ENCODE data around the gene TBX3.
A peak's percentile ranks its signal among the peaks of the same experiment; 100 is the strongest.
"Not testable (repeated sequence)": the region's sequence is repeated elsewhere in the genome, so short reads cannot be mapped to it uniquely, and the experiment has no call there.

TBX3 gene

GRCh38 chr12:114684098-114684869 is at the start of gene TBX3:
TSS of gene TBX3 (minus strand) at chr12:114684175. CDS start at chr12:114683200, 975 bp downstream.
- DNase-seq (ENCODE audit: low spot score) = peak; percentile 61

DNA sequence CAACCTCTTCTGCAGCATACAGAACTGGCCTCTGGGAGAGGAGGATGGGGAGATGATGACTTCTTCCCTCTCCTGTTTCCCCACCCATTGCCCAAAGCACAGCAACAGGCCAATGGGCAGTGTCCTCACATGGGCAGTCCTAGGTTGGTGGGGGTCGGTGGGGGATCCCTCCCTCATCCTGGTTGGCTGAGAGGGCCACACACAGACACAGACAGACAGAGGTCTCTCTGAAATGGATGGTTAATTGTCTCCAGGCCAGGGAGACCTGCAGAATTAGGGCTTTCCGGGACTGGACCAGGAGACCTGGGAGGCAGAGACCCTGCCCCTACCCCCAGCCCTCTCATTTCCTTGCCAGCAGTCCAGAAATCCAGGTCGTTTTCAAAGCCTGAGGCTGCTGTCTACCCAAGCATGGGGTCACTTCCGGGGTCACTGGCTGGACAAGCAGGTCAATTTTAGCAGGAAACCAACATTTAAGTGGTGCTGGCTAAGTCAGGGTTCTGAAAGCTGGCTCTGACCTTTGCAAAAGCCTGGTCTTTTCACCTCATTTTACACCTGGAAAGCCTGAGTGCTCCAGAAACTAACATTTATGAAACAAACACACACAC is 48.6 kb upstream of the TBX3 start:
- no peak for DNase-seq (ENCODE audit: low spot score)

DNA sequence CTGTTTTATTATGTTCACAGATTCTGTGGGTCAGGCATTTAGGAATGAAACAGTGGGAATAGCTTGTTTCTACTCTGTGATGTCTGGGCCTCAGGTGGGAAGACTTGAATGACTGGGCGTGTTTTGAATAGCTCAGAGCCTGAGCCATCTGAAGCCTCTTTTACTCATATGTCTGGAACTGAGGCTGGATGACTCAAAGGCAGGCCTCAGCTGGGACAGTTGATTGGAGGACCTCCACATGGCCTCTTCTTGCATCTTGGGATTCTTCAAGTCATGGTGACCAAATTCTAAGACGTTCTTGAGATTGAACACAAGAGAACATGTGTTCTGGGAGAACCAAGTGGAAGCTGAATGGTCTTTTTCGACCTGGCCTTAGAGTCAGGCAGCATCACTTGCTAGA is 45.8 kb upstream of the TBX3 start:
- DNase-seq (ENCODE audit: low spot score) = no peak

DNA sequence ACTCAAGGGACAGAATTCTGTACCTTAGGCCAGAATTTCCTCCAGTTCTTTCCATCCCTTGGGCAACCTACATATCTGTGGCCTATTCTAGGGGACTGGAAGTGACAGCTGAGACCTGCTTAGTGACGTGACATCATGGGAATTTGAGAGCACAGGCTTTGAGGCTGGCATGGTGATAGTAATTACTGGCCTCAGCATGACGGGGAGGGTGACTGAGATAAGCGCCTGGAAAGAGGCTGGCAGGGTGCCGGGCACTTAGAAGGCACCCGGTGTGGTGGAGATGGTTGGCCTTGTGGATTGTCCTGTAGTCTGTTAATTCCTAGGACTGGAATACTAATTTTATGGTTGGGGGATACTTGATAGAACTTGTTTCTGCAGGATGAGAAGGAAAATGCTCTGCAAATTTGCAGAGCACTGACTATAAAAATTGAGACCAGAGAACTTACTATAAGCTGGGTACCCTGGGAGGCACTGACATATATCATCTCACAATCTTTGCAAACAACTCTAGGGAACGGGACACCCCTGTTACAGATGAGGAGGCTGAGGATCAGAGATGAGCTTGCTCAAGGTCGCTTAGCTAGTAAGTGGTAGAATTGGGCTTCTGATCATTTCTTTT is 42.2 kb upstream of the TBX3 start:
- DNase-seq (ENCODE audit: low spot score) = no peak

DNA sequence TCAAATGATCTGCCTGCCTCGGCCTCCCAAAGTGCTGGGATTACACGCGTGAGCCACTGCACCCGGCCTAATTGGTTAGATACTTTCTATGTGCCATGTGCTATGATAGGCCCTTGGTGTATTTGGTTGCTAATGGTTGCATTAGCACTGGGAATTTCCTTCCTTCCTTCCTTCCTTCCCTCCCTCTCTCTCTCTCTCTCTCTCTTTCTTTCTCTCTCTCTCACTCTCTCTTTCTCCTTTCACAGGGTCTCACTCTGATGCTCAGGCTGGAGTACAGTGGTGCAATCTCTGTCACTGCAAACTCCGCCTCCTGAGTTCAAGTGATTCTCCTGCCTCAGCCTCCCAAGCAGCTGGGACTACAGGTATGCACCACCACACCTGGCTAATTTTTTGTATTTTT is 38.2 kb upstream of the TBX3 start:
- DNase-seq (ENCODE audit: low spot score) = not testable (repeated sequence)

DNA sequence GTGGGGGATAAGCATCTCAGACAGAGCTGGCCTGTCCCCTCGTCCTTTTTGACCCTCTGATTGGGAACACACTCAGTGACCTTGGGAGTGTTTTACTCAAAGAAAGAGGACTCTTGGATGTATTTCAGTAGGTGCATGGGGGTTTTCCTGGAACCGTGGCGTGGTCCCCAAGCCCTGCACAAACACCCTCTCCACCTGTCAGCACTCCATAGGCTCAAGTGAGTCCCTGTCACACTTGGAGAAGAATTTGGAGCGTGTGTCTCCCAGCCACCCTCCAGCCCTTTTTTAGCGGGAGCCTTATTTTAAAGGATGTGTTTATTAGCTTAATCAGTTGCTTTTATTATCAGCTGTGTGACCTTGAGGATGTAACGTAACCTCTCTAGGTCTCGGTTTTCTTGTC is 37.3 kb upstream of the TBX3 start:
- DNase-seq (ENCODE audit: low spot score) = no peak

DNA sequence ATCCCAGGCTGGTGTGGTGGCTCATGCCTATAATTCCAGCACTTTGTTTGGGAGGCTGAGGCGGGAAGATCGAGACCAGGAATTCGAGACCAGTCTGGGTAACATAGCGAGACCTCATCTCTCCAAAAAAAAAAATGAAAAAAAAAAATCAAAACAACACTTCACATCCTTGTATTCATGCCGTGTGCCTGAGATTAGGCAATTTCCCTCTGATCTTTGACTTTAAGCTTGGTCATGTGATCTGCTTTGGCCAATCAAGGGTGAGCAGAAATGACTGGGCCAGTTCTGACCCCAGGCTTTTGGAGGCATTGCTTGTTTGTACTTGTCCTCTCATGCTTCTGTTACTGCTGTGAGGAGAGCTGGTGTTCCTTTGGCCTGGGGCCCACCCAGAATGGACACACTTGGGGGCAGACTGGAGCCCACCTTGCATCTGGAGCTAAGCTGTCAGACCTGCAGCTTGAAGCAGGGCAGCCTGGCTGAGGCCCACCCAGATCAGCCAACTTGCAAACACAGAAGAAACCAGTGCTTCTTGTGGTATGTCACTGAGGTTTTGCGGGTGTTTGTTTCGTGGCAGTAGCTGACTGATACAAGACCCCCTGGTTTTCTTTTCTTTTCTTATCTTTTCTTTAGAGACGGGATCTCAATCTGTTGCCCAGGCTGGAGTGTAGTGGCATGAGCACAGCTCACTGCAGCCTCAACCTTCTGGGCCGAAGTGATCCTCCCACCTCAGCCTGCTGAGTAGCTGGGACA is 29.7 kb upstream of the TBX3 start:
- no peak for DNase-seq (ENCODE audit: low spot score)

DNA sequence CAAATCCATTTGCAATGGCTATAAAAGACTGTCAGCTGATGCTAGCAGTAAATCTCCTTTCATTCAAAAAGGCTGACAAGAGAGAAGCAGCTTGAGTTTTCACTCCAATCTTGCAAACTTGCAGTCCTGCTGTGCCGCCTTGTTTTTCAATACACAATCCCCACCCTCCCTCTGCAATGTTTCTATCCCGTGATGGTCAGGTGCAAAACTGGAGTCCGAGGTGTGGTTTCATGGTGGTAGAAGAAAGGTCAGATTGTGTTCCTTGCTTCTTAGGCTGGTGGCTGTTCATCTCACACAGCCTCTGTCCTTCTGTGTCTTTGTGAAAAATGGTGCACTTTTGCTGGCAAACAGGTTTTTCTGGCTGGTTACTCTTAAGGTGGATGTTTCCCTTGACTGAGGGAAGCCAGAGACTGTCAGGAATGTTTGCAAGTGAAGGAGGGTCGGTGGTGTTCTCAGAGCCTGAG is 27.7 kb upstream of the TBX3 start:
- no peak for DNase-seq (ENCODE audit: low spot score)

GRCh38 chr12:114710151-114710550 is 26.2 kb upstream of the TBX3 start:
- no peak for DNase-seq (ENCODE audit: low spot score)

- no peak for DNase-seq (ENCODE audit: low spot score)
Observed at GRCh38 chr12:114709112-114709511, 25.1 kb upstream of the TBX3 start.

GRCh38 chr12:114708598-114708997 is 24.6 kb upstream of the TBX3 start:
- not testable (repeated sequence) for DNase-seq (ENCODE audit: low spot score)

GRCh38 chr12:114704096-114704495 is 20.1 kb upstream of the TBX3 start:
- DNase-seq (ENCODE audit: low spot score) = no peak

DNA sequence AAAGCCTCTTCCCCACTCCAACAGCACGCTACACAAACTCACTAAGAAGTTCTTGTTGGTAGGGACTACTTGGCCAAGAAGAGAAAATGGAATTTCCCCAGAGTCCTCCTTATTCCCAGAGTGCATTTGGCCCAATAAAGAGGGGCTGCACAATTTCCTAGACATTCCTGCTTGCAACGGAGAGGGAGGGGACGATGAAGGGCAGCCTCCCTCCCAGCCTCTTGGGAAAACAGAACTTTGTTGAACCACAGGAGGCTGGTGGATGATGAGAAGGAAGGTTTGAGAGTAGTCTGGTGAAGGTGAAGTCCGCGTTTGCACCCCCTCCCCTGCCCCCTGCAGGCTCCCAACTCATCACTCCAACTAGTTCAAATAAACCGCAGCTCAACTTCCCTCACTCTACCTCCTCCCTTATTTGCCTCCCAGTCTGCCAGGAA is 19.1 kb upstream of the TBX3 start:
- DNase-seq (ENCODE audit: low spot score) = no peak

- DNase-seq (ENCODE audit: low spot score) = no peak
Observed at GRCh38 chr12:114702462-114702861, 18.5 kb upstream of the TBX3 start.

DNA sequence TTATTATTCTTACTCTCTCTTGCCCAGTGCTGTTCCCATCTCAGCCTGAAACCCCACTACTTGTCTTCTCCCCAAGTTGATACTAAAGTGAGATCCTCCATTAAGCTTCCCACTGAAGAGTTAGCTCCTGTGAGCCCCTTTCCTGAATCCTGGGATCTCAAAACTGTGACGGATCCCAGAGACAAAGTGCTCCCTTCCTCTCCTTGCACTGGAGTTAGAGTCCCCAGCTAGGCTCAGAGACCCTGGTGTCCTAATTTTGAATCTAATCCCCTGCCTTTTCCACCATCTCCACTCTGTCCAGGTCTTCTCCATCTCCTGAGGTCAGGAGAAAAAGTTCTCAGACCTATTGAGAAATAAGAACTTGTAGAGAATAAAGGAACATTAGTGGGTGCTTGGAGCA is 17.6 kb upstream of the TBX3 start:
- no peak for DNase-seq (ENCODE audit: low spot score)

- no peak for DNase-seq (ENCODE audit: low spot score)
Observed at GRCh38 chr12:114701104-114701414, 17.1 kb upstream of the TBX3 start.

GRCh38 chr12:114700392-114701103 is 16.6 kb upstream of the TBX3 start:
- no peak for DNase-seq (ENCODE audit: low spot score)

GRCh38 chr12:114698566-114699163 is 14.7 kb upstream of the TBX3 start:
- no peak for DNase-seq (ENCODE audit: low spot score)

- DNase-seq (ENCODE audit: low spot score) = no peak
Observed at GRCh38 chr12:114697741-114698565, 14.0 kb upstream of the TBX3 start.

DNA sequence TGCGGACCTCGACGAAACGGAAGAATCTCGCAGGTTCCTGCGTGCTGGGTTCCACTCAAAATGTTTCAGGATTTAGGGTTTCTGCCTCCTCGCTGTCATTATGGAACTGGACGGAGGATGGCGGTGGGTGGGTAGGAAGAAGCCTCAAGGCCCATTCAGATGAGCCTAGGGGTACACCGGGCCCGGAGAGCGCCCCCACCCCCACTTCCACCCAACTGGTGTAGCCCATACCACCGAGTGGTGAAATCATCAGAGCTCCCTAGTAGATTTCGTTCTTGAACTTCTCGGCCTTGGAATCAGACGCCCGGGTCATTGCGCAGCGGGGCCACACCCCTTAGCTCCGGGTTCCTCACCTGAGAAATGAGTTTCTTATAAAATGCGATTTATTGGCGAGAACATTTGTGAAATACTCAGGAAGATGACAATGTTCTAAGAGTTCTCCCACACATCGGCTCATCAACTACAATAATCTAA is 13.3 kb upstream of the TBX3 start:
- no peak for DNase-seq (ENCODE audit: low spot score)

All from globus pallidus (tissue), 1 donor.